ENCODE data around the gene ARFGAP2.
"Not testable (repeated sequence)": the region's sequence is repeated elsewhere in the genome, so short reads cannot be mapped to it uniquely, and the experiment has no call there.

ARFGAP2 gene

DNA sequence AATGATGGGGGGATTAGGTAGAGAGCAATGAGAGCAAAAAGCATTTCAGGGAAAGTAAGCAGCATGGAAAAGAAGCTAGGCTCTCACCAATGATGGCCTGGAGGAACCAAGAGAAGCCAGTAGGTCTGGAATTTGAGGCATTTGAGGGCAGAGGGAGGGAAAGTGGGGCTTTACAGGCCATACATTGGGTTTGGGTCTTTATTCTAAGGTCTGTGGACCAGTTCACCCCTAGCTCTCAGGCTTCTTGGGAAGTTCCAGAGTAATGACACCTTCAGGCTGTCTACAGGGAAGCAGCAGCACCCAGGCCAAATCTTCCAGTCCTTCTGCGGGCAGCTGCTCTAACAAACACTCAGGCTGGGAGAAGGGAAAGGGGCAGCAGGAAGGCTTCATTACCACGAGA is 29.4 kb downstream of the ARFGAP2 start:
- DNase-seq = no peak

DNA sequence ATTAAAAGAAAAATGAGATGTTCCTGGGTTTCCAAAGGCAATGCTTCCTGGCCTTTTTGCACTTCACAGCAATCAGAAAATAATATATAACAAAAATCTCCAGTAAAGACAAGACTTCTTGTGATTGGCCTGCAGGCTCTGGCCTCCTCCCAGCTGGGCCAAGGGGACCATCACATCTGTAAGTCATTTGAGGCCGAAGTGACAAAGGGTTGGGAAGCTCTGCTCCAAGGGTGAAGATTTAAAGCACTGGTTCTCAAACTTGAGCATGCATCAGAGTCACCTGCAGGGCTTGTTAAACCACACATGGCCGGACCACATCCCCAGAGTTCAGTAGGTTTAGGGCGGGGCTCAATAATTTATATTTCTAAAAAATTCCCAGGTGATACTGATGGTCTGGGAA is 32.1 kb downstream of the ARFGAP2 start:
- DNase-seq = no peak

DNA sequence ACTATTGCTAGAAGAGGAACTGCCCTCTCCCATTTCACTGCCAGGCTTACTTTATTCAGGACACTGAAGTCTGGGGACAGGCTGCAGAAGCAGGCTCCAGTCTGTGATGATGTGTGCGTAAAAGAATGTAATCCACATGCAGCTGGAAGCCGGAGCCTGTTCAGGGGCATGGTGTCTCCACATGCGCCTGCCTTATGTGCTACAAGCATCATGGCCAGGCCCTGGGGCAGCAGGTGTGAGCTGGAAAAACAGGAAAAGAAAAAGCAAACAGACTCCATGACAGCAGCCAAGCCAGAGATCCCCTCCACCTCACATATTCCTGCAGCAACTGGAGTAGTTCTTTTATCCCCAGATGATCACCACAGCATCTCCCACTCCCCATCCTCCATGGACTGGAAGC is 33.4 kb downstream of the ARFGAP2 start:
- no peak for DNase-seq

DNA sequence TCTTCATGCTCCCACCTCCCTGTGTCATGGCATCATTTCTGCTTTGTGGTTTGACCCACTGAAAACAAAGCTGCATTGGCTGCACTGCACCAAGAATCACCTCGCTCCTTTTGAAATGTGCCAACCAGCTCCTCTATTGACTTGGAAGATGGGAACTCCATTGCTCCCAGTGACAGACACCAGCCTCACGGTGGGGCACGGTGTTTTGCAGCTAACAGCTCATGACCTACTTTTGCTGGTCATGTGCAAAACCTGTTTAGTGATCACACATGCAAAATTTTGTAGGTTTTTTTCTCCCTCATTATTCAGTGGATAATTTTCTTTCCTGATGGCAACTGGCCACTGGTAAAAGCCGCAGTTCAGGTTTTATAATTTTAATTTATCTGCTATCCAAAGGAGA is 36.8 kb downstream of the ARFGAP2 start:
- no peak for DNase-seq

DNA sequence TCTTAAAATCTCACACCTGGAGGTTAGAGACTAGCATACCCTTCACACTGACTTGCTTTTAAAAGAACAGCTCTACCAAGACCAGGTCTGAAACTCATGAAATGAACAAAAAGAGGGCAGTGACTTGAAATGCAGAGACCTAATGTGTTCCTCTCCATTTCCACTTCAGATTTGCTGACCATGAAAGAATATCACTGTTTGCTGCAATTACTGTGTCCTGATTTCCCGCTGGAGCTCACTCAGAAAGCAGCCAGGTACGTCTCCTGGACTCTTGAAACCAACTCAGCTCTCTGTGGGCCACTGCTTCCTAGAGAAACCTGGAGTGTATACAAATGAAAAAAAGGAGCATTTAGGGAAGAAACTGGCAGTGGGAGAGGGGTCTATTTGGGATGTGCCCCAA is 39.2 kb downstream of the ARFGAP2 start:
- no peak for DNase-seq

DNA sequence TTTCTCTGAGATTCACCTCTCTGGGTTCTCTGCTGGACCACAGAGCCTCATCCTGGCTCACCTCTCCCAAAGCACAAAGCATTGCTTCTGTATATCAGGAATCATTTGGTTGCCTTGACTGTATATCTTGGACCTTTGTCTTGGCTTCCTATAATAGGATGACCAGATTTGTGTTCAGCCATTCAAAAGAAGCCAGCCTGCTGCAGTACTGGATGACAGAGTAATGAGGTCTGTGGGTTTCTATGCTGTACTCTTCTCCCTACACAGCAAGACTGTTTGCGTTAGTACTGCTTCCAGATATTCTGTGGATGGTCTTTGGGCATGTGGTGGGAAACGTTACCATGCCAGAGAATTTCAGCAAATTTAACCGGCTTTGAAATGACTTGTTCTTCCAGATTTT is 39.8 kb downstream of the ARFGAP2 start:
- DNase-seq = no peak

DNA sequence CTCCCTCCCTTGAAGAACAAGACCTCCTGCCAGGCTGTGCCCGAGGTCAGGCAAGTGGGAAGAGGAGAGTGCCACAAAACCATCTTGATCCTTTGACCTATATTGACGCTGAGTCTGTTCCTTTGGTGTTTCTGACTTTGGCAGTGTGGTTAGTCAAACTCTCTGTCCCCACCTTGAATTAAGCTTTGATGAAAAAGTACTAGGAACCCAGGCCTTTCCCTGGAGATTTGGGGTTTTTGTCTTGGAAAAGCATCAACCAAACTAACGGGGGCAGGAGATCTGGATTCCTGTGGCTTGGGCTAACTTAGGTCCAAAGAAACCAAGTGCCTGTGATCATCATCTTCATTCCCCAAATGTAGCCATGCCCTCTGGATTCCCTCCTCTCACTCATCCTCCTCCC is 40.4 kb downstream of the ARFGAP2 start:
- DNase-seq = no peak

DNA sequence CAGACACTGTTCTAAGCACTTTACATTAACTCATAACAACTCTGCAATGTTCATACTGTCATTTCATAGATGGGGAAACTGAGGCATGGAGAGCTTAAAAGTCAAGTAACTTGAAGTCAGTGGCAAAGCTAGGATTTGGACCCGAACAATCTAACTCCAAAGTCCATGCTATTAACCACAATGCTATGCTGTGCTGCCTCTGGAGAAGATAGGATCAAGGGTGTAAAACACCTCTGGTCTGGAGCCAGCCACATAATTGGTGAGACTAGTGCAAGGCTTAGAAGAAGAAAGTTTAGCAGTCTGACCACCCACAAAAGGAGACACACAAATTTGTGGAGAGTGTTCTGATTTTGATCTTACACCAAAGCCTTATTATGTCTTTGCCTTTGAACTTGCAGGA is 43.7 kb downstream of the ARFGAP2 start:
- DNase-seq = no peak

DNA sequence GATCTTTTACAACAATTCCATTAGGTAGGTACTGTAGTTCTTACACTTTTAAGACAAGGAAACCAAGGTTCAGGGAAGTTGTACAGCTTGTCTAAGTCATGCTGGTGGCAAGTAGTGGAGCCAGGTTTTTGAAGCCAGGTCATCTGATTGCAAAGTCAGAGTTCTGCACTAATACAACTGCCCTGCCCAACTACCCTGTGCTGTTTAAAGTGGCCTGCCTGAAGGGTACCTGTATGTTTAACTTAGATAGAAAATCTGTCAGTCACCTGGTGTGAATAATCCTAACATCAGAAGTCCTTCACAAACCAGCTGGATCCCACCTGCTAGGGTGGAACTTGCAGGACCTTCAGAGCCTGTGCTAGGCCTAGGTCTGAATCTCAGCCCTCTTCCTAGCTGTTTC is 44.2 kb downstream of the ARFGAP2 start:
- DNase-seq = no peak

DNA sequence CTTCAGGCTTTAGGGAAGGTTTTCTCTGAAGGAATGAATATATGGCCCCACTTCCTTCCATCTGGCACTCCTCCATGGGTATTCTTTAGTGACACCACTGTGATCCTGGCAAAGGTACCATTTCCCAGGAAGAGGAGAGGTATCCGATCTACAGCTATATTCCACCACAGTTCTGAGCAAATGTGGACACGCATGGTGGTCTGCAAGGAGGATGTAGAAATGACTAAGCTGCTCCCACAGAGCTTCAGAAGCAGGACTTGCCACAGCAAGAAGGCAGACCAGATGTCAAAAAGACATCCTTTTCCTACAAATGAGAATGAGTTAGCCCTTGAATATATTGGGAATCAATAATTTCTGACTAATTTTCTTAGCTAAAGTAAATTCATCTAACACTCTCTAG is 45.5 kb downstream of the ARFGAP2 start:
- DNase-seq = no peak

DNA sequence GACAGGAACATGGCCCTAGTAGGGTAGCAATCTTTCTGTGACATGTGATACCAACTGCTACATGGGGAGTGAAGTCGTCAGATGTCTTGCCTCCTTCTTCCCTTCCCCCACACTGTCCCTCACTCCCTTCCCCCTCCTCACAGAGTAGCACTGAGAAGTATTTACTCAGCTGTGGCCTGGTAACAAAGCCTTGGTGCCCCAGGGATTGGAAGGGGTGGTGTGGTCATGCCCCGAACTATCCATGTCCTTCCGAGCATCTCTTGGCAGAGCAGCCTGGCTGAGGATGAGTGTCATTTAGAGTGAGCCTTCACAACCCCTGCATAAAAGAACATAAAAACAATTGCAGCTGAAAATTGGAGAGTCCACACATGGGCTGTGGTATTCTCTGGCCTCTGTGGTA is 46.1 kb downstream of the ARFGAP2 start:
- DNase-seq = no peak

DNA sequence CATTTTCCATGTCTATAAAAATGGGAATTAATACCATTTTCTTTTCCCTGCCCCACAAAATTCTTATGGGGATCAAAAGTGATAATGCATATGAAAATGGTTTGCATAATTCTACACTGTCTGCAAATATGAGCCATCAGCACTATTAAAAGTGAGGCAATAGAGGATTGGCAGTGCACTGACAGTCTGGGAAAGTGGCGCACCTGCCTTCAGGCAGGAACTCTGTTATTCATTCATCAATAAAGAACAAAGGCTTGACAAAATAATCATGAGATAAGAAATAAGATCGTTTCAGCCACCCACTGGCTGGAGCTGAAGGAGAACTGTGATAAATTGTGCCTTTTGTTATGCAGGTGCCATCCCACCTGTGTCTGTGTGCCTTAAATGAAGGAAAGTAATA is 49.5 kb downstream of the ARFGAP2 start:
- DNase-seq = no peak

DNA sequence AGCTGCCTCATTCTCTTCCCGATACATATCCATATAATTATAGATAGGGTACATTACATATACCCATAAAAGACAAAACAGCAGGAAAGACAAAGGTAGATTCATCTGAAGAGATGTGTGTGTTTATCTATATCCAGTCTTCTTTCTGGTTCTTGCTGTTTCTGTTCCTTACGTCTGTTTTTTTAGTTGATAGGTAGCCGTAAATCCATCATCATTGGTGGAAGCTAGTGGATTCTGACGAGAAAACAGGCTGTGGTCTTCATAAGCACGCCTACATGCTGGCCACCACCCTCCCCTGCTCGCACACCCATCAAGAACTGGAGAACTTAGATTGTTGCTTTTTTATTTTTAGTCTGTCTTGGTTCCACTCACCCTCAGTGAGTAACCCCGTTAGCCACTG is 51.6 kb downstream of the ARFGAP2 start:
- DNase-seq = no peak

DNA sequence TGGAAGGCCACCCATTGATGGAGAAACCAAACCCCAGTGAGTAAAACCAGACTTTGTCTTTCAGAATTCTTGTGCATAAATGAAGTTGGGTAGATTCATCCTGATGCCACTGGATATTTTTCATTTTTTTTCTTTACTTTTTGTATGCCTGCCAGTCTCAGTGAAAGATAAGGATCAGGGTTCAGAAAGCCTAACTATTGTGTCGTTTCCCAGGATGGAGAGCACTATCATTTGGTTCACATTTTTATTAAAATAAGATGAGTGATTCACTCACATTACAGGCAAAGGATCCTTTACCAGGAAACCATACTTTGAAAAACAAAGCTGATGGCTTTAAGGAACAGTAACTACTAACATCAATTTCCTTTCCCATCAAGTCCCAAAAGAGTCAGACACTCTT is 52.0 kb downstream of the ARFGAP2 start:
- no peak for DNase-seq

DNA sequence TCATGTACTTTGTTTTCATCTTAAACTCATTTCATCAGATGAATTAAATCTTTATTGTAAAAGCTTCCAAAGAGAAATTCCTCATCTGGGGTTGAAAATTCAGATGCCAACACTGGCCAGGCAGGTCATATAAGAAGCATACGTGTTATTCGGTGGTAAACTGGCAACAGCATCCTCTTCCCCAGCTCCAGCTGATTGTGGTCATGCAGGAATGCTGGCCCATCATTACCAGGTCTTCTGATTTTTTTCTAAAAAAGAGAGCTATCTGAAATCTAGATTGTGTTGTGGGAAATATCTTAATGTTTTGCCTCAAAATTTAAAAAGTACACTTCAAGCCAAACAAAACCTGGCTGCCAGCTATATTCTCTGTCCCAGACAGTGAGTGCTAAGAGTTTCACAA is 53.6 kb downstream of the ARFGAP2 start:
- no peak for DNase-seq

DNA sequence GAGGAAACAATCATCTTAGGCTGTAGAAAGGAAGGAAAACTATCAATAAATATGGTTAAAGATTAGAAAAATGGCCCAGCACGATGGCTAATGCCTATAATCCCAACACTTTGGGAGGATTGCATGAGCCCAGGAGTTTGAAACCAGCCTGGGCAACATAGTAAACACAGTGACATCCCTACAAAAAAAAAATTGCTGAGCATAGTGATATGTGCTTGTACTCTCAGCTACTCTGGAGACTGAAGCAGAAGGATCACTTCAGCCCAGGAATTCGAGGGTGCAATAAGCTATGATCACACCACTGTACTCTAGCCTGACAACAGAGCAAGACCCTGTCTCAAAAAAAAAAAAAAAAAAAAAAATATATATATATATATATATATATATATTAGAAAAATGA is 54.9 kb downstream of the ARFGAP2 start:
- DNase-seq = no peak

DNA sequence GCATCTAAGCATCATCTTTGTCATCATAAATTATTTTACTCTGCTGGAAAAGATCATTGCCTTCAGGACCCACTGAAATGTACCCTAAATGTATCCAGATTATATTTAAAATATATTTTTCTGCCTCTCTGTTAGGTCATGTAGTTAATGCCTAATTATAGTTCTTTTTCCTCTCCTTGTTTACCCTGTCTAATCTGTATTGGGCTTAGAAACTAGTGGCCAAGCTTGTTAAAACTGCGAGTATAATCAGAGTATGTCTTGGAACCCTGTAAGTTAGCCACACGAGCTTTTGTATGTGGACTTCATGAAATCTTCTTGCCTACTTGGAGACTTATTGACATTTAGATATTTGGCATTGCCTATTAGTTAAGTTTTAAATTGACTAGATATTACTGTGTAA is 55.6 kb downstream of the ARFGAP2 start:
- no peak for DNase-seq

DNA sequence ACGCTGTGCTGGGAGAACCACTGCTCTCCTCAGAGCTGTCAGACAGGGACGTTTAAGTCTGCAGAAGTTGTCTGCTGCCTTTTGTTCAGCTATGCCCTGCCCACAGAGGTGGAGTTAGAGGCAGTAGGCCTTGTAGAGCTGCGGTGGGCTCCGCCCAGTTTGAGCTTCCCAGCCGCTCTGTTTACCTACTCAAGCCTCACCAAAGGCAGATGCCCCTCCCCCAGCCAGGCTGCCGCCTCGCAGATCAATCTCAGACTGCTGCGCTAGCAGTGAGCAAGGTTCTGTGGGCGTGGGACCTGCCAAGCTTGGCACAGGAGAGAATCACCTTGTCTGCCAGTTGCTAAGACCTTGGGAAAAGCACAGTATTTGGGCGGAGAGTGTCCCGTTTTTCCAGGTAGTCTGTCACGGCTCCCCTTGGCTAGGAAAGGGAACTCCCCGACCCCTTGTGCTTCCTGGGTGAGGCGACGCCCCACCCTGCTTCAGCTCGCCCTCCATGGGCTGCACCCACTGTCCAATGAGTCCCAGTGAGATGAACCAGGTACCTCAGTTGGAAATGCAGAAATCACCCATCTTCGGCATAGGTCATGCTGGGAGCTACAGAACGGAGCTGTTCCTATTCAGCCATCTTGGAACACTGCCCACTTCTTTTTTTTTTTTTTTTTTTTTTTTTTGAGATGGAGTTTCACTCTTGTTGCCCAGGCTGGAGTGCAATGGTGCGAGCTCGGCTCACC is 57.6 kb downstream of the ARFGAP2 start:
- DNase-seq = not testable (repeated sequence)
